ENCODE measurements around the gene FAM43B.

GRCh38 chr1:20569523-20570098, 17.2 kb downstream of the FAM43B start:
- TF ChIP-seq POLR2A (IDR thresholded peaks at IDR 0.05; ENCODE audit: low read depth, low read length), result no peak
- TF ChIP-seq TAF1 (IDR thresholded peaks at IDR 0.05; ENCODE audit: borderline replicate concordance, low read depth, low read length), result no peak
- no peak for TF ChIP-seq POLR2AphosphoS5 (IDR thresholded peaks at IDR 0.05; ENCODE audit: low read depth, low read length)
